Activated CD8-positive, alpha-beta memory T cell treated with anti-CD3 and anti-CD28 coated beads, Interleukin-2, amount 10 ng/mL, durations not matched to agents 7 days and 5 days (primary cell): ENCODE measurements around the gene CACNG6. TPM values are rescaled to one million over a fixed set of nuclear protein-coding genes. Genes with fewer than 3 reads are reported as not detected.

Source experiments
- ATAC-seq: fragments of 150-1000 bp; cut with Tn5 transposase; one replicate; pipeline ENCODE4 v1.10.0; 2021; ENCODE audit warnings: moderate library complexity
- CTCF ChIA-PET: fragments of 350-600 bp; sonication (Branson Sonifier 250); formaldehyde crosslinking; loops from one replicate; lab custom pipeline; 2021; ENCODE audit warnings: antibody characterized with exemption; lab: Charles Lee
- DNase-seq: peaks from one replicate; pipeline ENCODE4 v3.0.0-alpha.2; 2020
- H3K27ac Mint-ChIP-seq: one replicate; pipeline ENCODE4 v1.8.0; 2021; ENCODE audit warnings: mild to moderate bottlenecking, mixed read lengths
- H3K27me3 Mint-ChIP-seq: one replicate; pipeline ENCODE4 v1.8.0; 2021; ENCODE audit warnings: mixed read lengths
- H3K36me3 Mint-ChIP-seq: one replicate; pipeline ENCODE4 v1.8.0; 2021; ENCODE audit warnings: mild to moderate bottlenecking, mixed read lengths
- H3K4me1 Mint-ChIP-seq: one replicate; pipeline ENCODE4 v1.8.0; 2021; ENCODE audit warnings: mixed read lengths
- H3K4me3 Mint-ChIP-seq: one replicate; pipeline ENCODE4 v1.8.0; 2021; ENCODE audit warnings: mild to moderate bottlenecking, moderate library complexity, mixed read lengths
- H3K9me3 Mint-ChIP-seq: one replicate; pipeline ENCODE4 v1.8.0; 2022; ENCODE audit warnings: low read depth, mixed read lengths
- total RNA-seq, 2 experiments: library from RNA; stranded (reverse); gene quantifications; one replicate each; pipeline ENCODE4 v1.2.3, GENCODE V29; 2021

The CACNG6 gene
- total RNA-seq, 2 experiments from 2014 or later = not detected

DNA sequence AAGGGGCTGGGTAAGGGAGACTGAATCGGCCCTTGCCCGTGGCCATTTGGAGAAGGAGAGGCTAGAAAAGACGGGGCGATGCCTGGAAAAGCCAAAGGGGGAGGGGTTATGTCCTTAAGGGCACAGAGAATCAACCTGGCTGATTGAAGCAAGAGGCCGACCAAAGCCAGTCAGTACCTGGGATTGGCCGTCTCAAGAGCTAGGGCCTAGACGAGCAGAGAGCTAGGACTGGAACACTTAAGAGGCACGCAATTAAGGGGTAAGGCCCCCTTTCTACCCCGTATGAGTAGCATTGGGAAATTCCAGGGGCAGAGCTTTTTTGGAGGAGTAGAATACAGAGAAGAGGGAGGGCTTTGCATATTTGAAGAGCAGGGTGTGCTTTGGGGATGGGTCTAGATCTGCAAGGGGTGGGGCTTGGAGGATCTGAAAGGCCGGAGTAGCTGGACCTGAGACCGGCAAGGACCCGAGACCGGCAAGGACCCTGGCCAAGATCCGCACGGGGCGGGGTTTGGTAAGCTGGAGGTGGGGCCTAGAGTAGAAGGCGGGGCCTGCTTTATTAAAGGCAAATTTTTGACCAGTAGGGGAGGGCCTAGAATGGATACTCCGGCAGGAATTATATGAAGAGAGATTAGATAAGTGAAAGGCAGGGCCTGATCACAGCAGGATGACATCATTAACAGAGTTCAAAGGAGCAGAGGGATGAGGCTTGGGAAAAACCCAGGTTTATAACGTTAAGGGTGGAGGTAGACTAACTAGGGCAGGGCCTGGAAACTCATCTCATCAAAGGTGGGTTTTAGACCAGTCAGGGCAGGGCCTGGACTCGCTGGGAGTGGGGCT lies 10.7 kb upstream of the CACNG6 start:
- Mint-ChIP-seq H3K27ac (peak overlapping the region; percentile 31), H3K36me3 (peaks cover 8% of the 10 kb centered on the region), H3K9me3 (peaks cover 2% of the 10 kb centered on the region), H3K4me3 (no peak overlapping the region), H3K27me3 (peaks cover 41% of the 10 kb centered on the region), H3K4me1 (peaks cover 12% of the 10 kb centered on the region)
- DNase-seq (no peak), ATAC-seq (no peak)
- CTCF ChIA-PET = interaction anchor here (1.2 kb wide), 1 partner anchor 43 kb away, joined by 5 read pairs; no protein-coding TSS in a partner anchor

- H3K9me3 Mint-ChIP-seq = peaks cover 2% of the 10 kb centered on the region
- H3K27ac Mint-ChIP-seq = no peak overlapping the region
- DNase-seq (no peak), ATAC-seq (no peak)
- peaks cover 41% of the 10 kb centered on the region for H3K27me3 Mint-ChIP-seq
- H3K4me3 Mint-ChIP-seq = no peak overlapping the region
- CTCF ChIA-PET = interaction anchor here (1.2 kb wide), 1 partner anchor 42 kb away, joined by 5 read pairs; no protein-coding TSS in a partner anchor
- peaks cover 8% of the 10 kb centered on the region for H3K36me3 Mint-ChIP-seq
- peaks cover 12% of the 10 kb centered on the region for H3K4me1 Mint-ChIP-seq
Measured at GRCh38 chr19:53981376-53981951, 10.0 kb upstream of the CACNG6 start.

DNA sequence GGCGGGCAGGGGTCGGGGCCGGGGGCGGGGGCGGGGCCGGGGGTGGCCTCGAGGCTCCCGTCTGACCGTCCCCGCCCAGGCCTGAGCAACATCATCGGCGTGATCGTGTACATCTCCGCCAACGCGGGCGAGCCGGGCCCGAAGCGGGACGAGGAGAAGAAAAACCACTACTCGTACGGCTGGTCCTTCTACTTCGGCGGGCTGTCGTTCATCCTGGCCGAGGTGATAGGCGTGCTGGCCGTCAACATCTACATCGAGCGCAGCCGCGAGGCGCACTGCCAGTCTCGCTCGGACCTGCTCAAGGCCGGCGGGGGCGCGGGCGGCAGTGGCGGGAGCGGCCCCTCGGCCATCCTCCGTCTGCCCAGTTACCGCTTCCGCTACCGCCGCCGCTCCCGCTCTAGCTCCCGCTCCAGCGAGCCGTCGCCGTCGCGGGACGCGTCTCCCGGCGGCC lies 9.4 kb upstream of the CACNG6 start:
- H3K9me3 Mint-ChIP-seq = peaks cover 2% of the 10 kb centered on the region
- H3K27me3 Mint-ChIP-seq = peaks cover 41% of the 10 kb centered on the region
- DNase-seq (no peak), ATAC-seq (no peak)
- H3K27ac Mint-ChIP-seq = no peak overlapping the region
- H3K4me1 Mint-ChIP-seq = peaks cover 12% of the 10 kb centered on the region
- peaks cover 8% of the 10 kb centered on the region for H3K36me3 Mint-ChIP-seq
- no peak overlapping the region for H3K4me3 Mint-ChIP-seq
- CTCF ChIA-PET = no interaction called here

DNA sequence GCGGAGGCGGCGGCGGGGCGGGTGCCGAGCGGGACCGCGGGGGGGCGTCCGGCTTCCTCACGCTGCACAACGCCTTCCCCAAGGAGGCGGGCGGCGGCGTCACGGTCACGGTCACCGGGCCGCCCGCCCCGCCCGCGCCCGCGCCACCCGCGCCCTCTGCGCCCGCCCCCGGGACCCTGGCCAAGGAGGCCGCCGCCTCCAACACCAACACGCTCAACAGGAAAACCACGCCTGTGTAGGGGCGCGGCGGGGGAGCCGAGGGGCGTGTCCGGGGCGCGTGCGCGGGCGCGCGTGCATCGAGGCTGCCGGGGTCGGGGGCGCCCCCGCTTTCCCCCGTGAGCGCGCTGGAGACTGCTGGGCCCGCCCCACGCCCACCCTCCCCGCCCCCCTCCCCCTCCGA lies 8.8 kb upstream of the CACNG6 start:
- peaks cover 10% of the 10 kb centered on the region for H3K4me1 Mint-ChIP-seq
- H3K27me3 Mint-ChIP-seq = peaks cover 39% of the 10 kb centered on the region
- H3K4me3 Mint-ChIP-seq = no peak overlapping the region
- CTCF ChIA-PET = no interaction called here
- H3K27ac Mint-ChIP-seq = no peak overlapping the region
- H3K9me3 Mint-ChIP-seq = peaks cover 2% of the 10 kb centered on the region
- no peak for DNase-seq
- peaks cover 8% of the 10 kb centered on the region for H3K36me3 Mint-ChIP-seq
- no peak for ATAC-seq

- DNase-seq (no peak), ATAC-seq (no peak)
- CTCF ChIA-PET = no interaction called here
- H3K27me3 Mint-ChIP-seq = peaks cover 31% of the 10 kb centered on the region
- H3K27ac Mint-ChIP-seq = no peak overlapping the region
- H3K4me1 Mint-ChIP-seq = peaks cover 9% of the 10 kb centered on the region
- no peak overlapping the region for H3K4me3 Mint-ChIP-seq
- H3K36me3 Mint-ChIP-seq = peaks cover 8% of the 10 kb centered on the region
- H3K9me3 Mint-ChIP-seq = peaks cover 2% of the 10 kb centered on the region
Measured at GRCh38 chr19:53983457-53984289, 7.8 kb upstream of the CACNG6 start.

DNA sequence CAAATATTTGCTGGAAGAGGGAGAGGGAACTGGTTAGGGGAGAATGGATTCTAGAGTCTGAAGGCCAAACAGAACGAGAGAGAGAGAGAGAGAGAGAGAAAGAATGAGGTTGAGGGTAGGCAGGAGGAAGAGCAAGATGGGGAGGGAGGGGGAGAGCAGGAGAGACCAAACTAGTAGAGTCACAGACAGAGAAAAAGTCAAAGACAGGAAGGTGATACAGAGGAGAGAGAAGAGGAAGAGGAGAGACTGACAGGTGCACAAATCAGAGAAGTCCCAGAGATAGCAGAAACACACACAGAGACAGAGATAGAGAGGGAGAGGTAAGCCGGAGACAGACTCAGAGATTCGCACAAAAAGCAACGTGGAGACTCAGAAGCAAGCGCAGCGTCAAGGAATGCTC lies 5.6 kb upstream of the CACNG6 start:
- peaks cover 12% of the 10 kb centered on the region for H3K27me3 Mint-ChIP-seq
- peaks cover 2% of the 10 kb centered on the region for H3K9me3 Mint-ChIP-seq
- peaks cover 2% of the 10 kb centered on the region for H3K36me3 Mint-ChIP-seq
- DNase-seq (no peak), ATAC-seq (no peak)
- H3K4me1 Mint-ChIP-seq = no peaks in the 10 kb centered on the region
- CTCF ChIA-PET = interaction anchor here (1.0 kb wide), 1 partner anchor 38 kb away, joined by 3 read pairs; no protein-coding TSS in a partner anchor
- H3K27ac Mint-ChIP-seq = no peak overlapping the region
- no peak overlapping the region for H3K4me3 Mint-ChIP-seq

DNA sequence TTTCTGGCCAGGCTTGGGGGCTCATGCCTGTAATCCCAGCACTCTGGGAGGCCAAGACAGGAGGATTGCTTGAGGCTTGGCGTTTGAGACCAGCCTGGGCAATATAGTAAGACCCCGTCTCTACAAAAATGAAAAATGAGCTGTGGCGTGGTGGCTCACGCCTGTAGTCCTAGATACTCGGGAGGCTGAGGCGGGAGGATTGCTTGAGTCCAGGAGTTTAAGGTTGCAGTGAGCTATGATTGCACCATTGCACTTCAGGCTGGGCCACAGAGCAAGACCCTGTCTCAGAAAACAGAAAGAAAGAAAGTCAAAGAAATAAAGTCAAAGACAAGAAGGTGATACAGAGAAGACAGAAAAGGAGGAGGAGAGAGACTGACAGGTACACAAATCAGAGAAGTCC lies 2.5 kb upstream of the CACNG6 start:
- Mint-ChIP-seq H3K4me1 (no peaks in the 10 kb centered on the region), H3K9me3 (no peaks in the 10 kb centered on the region), H3K27me3 (peaks cover 21% of the 10 kb centered on the region), H3K27ac (no peak overlapping the region), H3K4me3 (no peak overlapping the region), H3K36me3 (no peaks in the 10 kb centered on the region)
- DNase-seq = no peak
- CTCF ChIA-PET = no interaction called here
- no peak for ATAC-seq

DNA sequence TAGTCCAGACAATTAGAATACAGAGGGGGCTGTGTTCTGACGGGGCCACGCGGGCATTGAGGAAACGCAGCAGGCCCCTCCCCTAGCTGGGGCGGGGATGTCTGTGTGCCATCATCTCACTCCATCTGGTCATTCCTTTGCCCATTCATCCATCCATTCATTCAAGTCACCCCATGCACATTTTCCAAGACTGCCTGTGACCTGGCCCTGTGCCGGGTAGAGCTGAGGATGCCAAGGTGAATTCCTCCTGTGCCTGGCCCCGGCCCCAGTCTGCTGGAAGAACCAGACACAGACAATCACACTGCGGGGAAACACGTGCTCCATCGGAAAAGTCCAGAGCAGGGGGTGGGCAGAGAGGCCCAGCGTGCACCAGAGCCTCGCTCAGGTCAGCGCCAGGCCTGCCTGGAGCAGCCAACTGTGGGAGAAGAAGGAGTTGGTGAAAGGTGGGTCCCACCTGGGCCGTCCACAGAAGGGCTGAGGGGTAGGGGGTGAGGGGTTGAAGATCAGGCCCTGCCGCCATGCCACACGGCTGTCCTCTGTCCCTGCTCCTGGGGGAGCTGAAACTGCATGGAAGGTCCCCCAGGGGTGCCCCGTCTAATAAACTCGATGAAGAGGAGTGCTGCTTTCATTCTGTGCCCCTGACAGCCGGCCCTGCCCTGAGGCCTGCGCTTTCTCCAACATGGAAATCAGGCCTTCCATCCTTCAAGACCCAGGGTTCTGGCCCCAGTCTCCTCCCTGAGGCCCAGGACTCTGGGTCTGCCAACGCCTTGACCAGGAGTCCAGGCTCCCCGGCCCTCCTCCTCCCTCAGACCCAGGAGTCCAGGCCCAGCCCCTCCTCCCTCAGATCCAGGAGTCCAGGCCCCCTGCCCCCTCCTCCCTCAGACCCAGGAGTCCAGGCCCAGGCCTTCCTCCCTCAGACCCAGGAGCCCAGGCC lies 1.6 kb upstream of the CACNG6 start:
- Mint-ChIP-seq H3K4me3 (no peak overlapping the region), H3K9me3 (no peaks in the 10 kb centered on the region), H3K27me3 (peaks cover 26% of the 10 kb centered on the region), H3K36me3 (no peaks in the 10 kb centered on the region), H3K27ac (no peak overlapping the region), H3K4me1 (no peaks in the 10 kb centered on the region)
- ATAC-seq (no peak), DNase-seq (no peak)
- CTCF ChIA-PET = no interaction called here

GRCh38 chr19:53992211-53992610 lies 774 bp downstream of the CACNG6 start:
- no peak for DNase-seq
- no peaks in the 10 kb centered on the region for H3K9me3 Mint-ChIP-seq
- H3K4me3 Mint-ChIP-seq = no peak overlapping the region
- CTCF ChIA-PET = no interaction called here
- peaks cover 26% of the 10 kb centered on the region for H3K27me3 Mint-ChIP-seq
- no peaks in the 10 kb centered on the region for H3K36me3 Mint-ChIP-seq
- no peaks in the 10 kb centered on the region for H3K4me1 Mint-ChIP-seq
- no peak overlapping the region for H3K27ac Mint-ChIP-seq
- no peak for ATAC-seq

DNA sequence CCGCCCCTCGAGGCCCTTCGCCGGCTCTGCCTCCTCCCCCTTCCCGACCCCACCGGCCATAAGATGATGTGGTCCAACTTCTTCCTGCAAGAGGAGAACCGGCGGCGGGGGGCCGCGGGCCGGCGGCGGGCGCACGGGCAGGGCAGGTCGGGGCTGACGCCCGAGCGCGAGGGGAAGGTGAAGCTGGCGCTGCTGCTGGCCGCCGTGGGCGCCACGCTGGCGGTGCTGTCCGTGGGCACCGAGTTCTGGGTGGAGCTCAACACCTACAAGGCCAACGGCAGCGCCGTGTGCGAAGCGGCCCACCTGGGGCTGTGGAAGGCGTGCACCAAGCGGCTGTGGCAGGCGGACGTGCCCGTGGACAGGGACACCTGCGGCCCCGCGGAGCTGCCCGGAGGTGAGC lies 1.4 kb downstream of the CACNG6 start:
- H3K36me3 Mint-ChIP-seq = no peaks in the 10 kb centered on the region
- H3K27ac Mint-ChIP-seq = no peak overlapping the region
- ATAC-seq (no peak), DNase-seq (no peak)
- peaks cover 26% of the 10 kb centered on the region for H3K27me3 Mint-ChIP-seq
- H3K9me3 Mint-ChIP-seq = no peaks in the 10 kb centered on the region
- CTCF ChIA-PET = interaction anchor here (0.5 kb wide), 1 partner anchor 10 kb away, joined by 3 read pairs; no protein-coding TSS in a partner anchor
- H3K4me3 Mint-ChIP-seq = no peak overlapping the region
- H3K4me1 Mint-ChIP-seq = no peaks in the 10 kb centered on the region

DNA sequence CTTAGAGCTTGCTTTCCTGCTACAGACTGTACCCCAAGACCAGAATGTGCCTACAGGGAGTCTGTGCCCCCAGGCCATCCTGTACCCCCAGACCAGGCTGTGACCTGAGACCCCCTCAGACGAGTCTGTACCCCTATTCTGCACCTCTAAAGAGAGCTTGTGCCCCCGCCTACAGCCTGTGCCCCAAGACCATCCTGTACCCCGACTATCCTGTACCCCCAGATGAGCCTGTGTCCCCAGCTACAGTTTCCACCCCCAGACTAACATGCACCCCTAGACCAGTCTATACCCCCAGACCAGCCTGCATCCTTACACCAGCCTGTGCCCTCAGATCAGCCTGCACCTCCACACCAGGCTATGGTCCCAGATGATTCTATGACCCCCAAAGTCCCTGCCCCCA lies 2.0 kb downstream of the CACNG6 start:
- CTCF ChIA-PET = interaction anchor here (0.5 to 1.0 kb wide), 2 partner anchors 9 to 184 kb away, joined by 3 read pairs; no protein-coding TSS in a partner anchor
- DNase-seq = no peak

GRCh38 chr19:53994811-53995210 lies 3.4 kb downstream of the CACNG6 start:
- CTCF ChIA-PET = interaction anchor here (1.2 kb wide), 1 partner anchor 29 kb away, joined by 4 read pairs; no protein-coding TSS in a partner anchor
- Mint-ChIP-seq H3K36me3 (no peaks in the 10 kb centered on the region), H3K27me3 (peaks cover 25% of the 10 kb centered on the region)

More for the DNA sequence above, 2.0 kb downstream of the CACNG6 start:
- H3K4me3 Mint-ChIP-seq = no peak overlapping the region
- no peaks in the 10 kb centered on the region for H3K36me3 Mint-ChIP-seq
- no peaks in the 10 kb centered on the region for H3K4me1 Mint-ChIP-seq
- ATAC-seq = no peak
- no peak overlapping the region for H3K27ac Mint-ChIP-seq
- no peaks in the 10 kb centered on the region for H3K9me3 Mint-ChIP-seq
- peaks cover 28% of the 10 kb centered on the region for H3K27me3 Mint-ChIP-seq

More at GRCh38 chr19:53994811-53995210, 3.4 kb downstream of the CACNG6 start:
- no peaks in the 10 kb centered on the region for H3K4me1 Mint-ChIP-seq
- no peak for ATAC-seq
- no peak for DNase-seq
- no peak overlapping the region for H3K27ac Mint-ChIP-seq
- no peaks in the 10 kb centered on the region for H3K9me3 Mint-ChIP-seq
- no peak overlapping the region for H3K4me3 Mint-ChIP-seq
